GM12878 (cell line): ENCODE data around the gene SLC36A2.

Experiments used
- CTCF ChIP-seq, 3 experiments: IDR thresholded peaks in 2 of 3; conservative IDR thresholded peaks in 1 of 3; 2 replicates each; pipeline ENCODE4 v1.5.1; 2011; ENCODE audit warnings: low read depth in 3 of 3, low read length in 3 of 3, mild to moderate bottlenecking in 3 of 3, control low read depth in 2 of 3, moderate library complexity in 2 of 3, inconsistent platforms in 1 of 3, mixed read lengths in 1 of 3; ENCODE audit not compliant: control insufficient read depth in 2 of 3, insufficient read depth in 1 of 3; ENCODE audit errors: extremely low read depth in 1 of 3
- ETV6 ChIP-seq, 2 experiments: fragments of 450-650 bp in 1 of 2; IDR thresholded peaks in 1 of 2; conservative IDR thresholded peaks in 1 of 2; 2 replicates each; pipeline ENCODE4 v1.6.1; 2014; ENCODE audit warnings: antibody characterized with exemption in 1 of 2, borderline replicate concordance in 1 of 2, low read depth in 1 of 2, mild to moderate bottlenecking in 1 of 2, moderate library complexity in 1 of 2
- MYC ChIP-seq: IDR thresholded peaks from 2 replicates; pipeline ENCODE4 v1.6.1; 2011; ENCODE audit warnings: mild to moderate bottlenecking, low read length, moderate library complexity, inconsistent platforms; ENCODE audit not compliant: insufficient read depth, insufficient replicate concordance, insufficient read length, severe bottlenecking
- NFIC ChIP-seq: IDR thresholded peaks from 2 replicates; pipeline ENCODE4 v1.6.1; 2012; ENCODE audit warnings: low read depth, mild to moderate bottlenecking, inconsistent platforms, low read length, moderate library complexity
- PKNOX1 ChIP-seq: fragments of 450-650 bp; IDR thresholded peaks from 2 replicates; pipeline ENCODE4 v1.6.1; 2016; ENCODE audit warnings: mild to moderate bottlenecking
- POLR2AphosphoS5 ChIP-seq: IDR thresholded peaks from 2 replicates; pipeline ENCODE4 v1.6.1; 2011; ENCODE audit warnings: mild to moderate bottlenecking, low read length, inconsistent platforms
- SP1 ChIP-seq: IDR thresholded peaks from one replicate; pipeline ENCODE4 v1.6.1; 2011; ENCODE audit warnings: low read depth, low read length
- ZBED1 ChIP-seq: IDR thresholded peaks from 2 replicates; pipeline ENCODE4 v1.6.1; 2016; ENCODE audit warnings: borderline replicate concordance

- TF ChIP-seq ZBED1 (no peak), SP1 (no peak), ETV6 (conservative IDR thresholded peaks at IDR 0.05 in 1 of 2, IDR thresholded peaks at IDR 0.05 in 1 of 2; ENCODE audit: borderline replicate concordance in 1 of 2, low read depth in 1 of 2) (no peak), POLR2AphosphoS5 (no peak), PKNOX1 (no peak), CTCF (IDR thresholded peaks at IDR 0.05 in 2 of 3, conservative IDR thresholded peaks at IDR 0.05 in 1 of 3; ENCODE audit: control insufficient read depth in 2 of 3, extremely low read depth in 1 of 3, insufficient read depth in 1 of 3, low read depth in 3 of 3, low read length in 3 of 3) (no peak), NFIC (no peak), MYC (no peak)
Measured at GRCh38 chr5:151347369-151347768, at the start of gene SLC36A2.
